Measurements from ENCODE around the gene ZGRF1.
"Not testable (repeated sequence)": the region's sequence is repeated elsewhere in the genome, so short reads cannot be mapped to it uniquely, and the experiment has no call there.

The ZGRF1 gene

GRCh38 chr4:112515198-112516065 lies 121.3 kb downstream of the ZGRF1 start:
- peak; percentile 64 to 69 for DNase-seq

- peak in 1 of 2 experiments; percentile 31 for DNase-seq
Measured at GRCh38 chr4:112514647-112515197, 122.0 kb downstream of the ZGRF1 start.

GRCh38 chr4:112513971-112514646 lies 122.6 kb downstream of the ZGRF1 start:
- peak; percentile 31 to 37 for DNase-seq

GRCh38 chr4:112511803-112512118 lies 124.9 kb downstream of the ZGRF1 start:
- no peak for DNase-seq

GRCh38 chr4:112511093-112511802 lies 125.5 kb downstream of the ZGRF1 start:
- DNase-seq: peak; percentile 25 to 28

GRCh38 chr4:112510291-112511092 lies 126.2 kb downstream of the ZGRF1 start:
- DNase-seq: peak; percentile 26 to 29

GRCh38 chr4:112509243-112510141 lies 127.2 kb downstream of the ZGRF1 start:
- DNase-seq: peak; percentile 22 to 32

GRCh38 chr4:112508356-112508755 lies 128.4 kb downstream of the ZGRF1 start:
- no peak for DNase-seq

- DNase-seq: no peak
Measured at GRCh38 chr4:112504807-112505206, 131.9 kb downstream of the ZGRF1 start.

GRCh38 chr4:112502871-112503270 lies 133.8 kb downstream of the ZGRF1 start:
- no peak for DNase-seq

GRCh38 chr4:112492321-112492720 lies 144.4 kb downstream of the ZGRF1 start:
- DNase-seq: no peak

GRCh38 chr4:112490808-112491207 lies 145.9 kb downstream of the ZGRF1 start:
- DNase-seq: not testable (repeated sequence)

Measured in activated T-cell treated with anti-CD3 and anti-CD28 coated beads, Interleukin-2, amount 50 U/mL, for 48 hours (primary cell).